ENCODE results near the gene CDADC1. TPM values are rescaled to one million over a fixed set of nuclear protein-coding genes. Genes with fewer than 3 reads are reported as not detected.

Gene CDADC1
- total and polyA plus RNA-seq, 2 of the 13 experiments (the other 11 are each of a cell fraction or from before 2014, with no cell fraction given), result 2.4 to 9.0 TPM

DNA sequence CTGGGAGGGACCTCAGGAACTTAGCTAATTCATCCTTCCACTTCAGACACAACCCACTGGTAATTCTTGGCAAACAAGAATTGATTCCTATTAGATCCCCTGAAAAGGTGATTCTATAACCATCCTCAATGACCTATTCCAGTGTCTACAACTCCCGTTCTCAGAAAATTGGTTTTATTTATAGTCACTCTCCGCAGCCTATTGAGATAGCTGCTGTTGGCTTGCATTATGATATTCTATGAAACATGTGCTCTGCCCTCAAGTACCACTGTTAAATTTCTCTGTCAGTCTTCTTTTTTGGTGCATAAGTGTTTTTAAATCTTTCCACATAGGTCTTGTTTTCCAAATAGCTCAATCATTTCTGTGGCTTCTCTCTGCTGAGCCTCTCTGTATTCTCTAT lies 75.0 kb downstream of the CDADC1 start:
- Histone ChIP-seq H2AFZ (ENCODE audit: low read length) (no peak overlapping the region), H3K4me1 (ENCODE audit: insufficient read depth, low read length) (0 out of 2 replicates have a peak, but pooled peaks cover 7% of the 10 kb centered on the region), H3K9ac (ENCODE audit: insufficient read depth, low read depth, low read length) (no peak overlapping the region), H3K36me3 (replicated peaks in 1 of 2; ENCODE audit: control insufficient read depth in 1 of 2, insufficient read depth in 2 of 2, low read length in 2 of 2) (no peaks in the 10 kb centered on the region), H3K79me2 (ENCODE audit: insufficient read depth, low read length) (no peaks in the 10 kb centered on the region), H3K27me3 (ENCODE audit: control insufficient read depth in 1 of 2, insufficient read depth in 2 of 2, low read length in 2 of 2) (no peaks in the 10 kb centered on the region), H3K4me3 (replicated peaks in 1 of 3; ENCODE audit: insufficient read depth in 1 of 3, low read depth in 2 of 3, low read length in 3 of 3) (no peak overlapping the region), H3K9me3 (ENCODE audit: low read length) (no peaks in the 10 kb centered on the region), H4K20me1 (ENCODE audit: insufficient read depth, low read length) (no peaks in the 10 kb centered on the region), H3K27ac (ENCODE audit: extremely low read length, insufficient read depth, low read length) (no peak overlapping the region), H3K4me2 (ENCODE audit: low read depth, low read length) (no peak overlapping the region)
- no peak for ATAC-seq
- no peak for FAIRE-seq
- 95% methylated on average over 2 of the region's 2 CpGs for WGBS (ENCODE audit: low lambda C conversion rate)
- no TSS peak for BruUV-seq (replicated peaks)
- intact Hi-C loops (cut with micrococcal nuclease; ENCODE audit: unreplicated experiment), result no loop called here
- no peak for DNase-seq (ENCODE audit: low spot score)
- ChIA-PET POLR2A (no interaction called here), CTCF (ENCODE audit: low intra/inter-chr PET ratio, low total read pairs) (no interaction called here)
- in situ Hi-C loops (cut with HindIII; ENCODE audit: extremely low pct_ligation_motif_present, low pct_unique_long_range_greater_than_20kb), result no loop called here
- TF ChIP-seq ZNF430 (CRISPR knock-in tag; IDR thresholded peaks at IDR 0.05) (no peak), KDM6A (CRISPR knock-in tag; IDR thresholded peaks at IDR 0.05; ENCODE audit: low read depth) (no peak), ZNF891 (CRISPR knock-in tag; IDR thresholded peaks at IDR 0.05) (no peak), MEIS2 (CRISPR knock-in tag; IDR thresholded peaks at IDR 0.05) (no peak)

GRCh38 chr13:49323344-49323743 lies 75.6 kb downstream of the CDADC1 start:
- intact Hi-C loops (cut with micrococcal nuclease; ENCODE audit: unreplicated experiment), result no loop called here
- Histone ChIP-seq H3K4me2 (ENCODE audit: low read depth, low read length) (no peak overlapping the region), H3K27ac (ENCODE audit: extremely low read length, insufficient read depth, low read length) (no peak overlapping the region), H3K4me1 (ENCODE audit: insufficient read depth, low read length) (0 out of 2 replicates have a peak, but pooled peaks cover 7% of the 10 kb centered on the region), H3K9me3 (ENCODE audit: low read length) (no peaks in the 10 kb centered on the region), H3K4me3 (replicated peaks in 1 of 3; ENCODE audit: insufficient read depth in 1 of 3, low read depth in 2 of 3, low read length in 3 of 3) (no peak overlapping the region), H3K79me2 (ENCODE audit: insufficient read depth, low read length) (no peaks in the 10 kb centered on the region), H2AFZ (ENCODE audit: low read length) (no peak overlapping the region), H3K9ac (ENCODE audit: insufficient read depth, low read depth, low read length) (no peak overlapping the region), H3K36me3 (replicated peaks in 1 of 2; ENCODE audit: control insufficient read depth in 1 of 2, insufficient read depth in 2 of 2, low read length in 2 of 2) (no peaks in the 10 kb centered on the region), H3K27me3 (ENCODE audit: control insufficient read depth in 1 of 2, insufficient read depth in 2 of 2, low read length in 2 of 2) (no peaks in the 10 kb centered on the region), H4K20me1 (ENCODE audit: insufficient read depth, low read length) (no peaks in the 10 kb centered on the region)
- ChIA-PET POLR2A (no interaction called here), CTCF (ENCODE audit: low intra/inter-chr PET ratio, low total read pairs) (no interaction called here)
- no TSS peak for BruUV-seq (replicated peaks)
- no peak for ATAC-seq
- in situ Hi-C loops (cut with HindIII; ENCODE audit: extremely low pct_ligation_motif_present, low pct_unique_long_range_greater_than_20kb), result no loop called here
- WGBS (ENCODE audit: low lambda C conversion rate), result 91% methylated on average over 7 of the region's 7 CpGs
- FAIRE-seq, result no peak
- DNase-seq (ENCODE audit: low spot score), result no peak
- TF ChIP-seq ZSCAN12 (CRISPR knock-in tag; IDR thresholded peaks at IDR 0.05) (no peak), ZNF329 (CRISPR knock-in tag; IDR thresholded peaks at IDR 0.05; ENCODE audit: low read depth) (no peak), HNRNPUL1 (IDR thresholded peaks at IDR 0.05; ENCODE audit: low read depth, low read length) (no peak), ZBTB42 (CRISPR knock-in tag; IDR thresholded peaks at IDR 0.05) (no peak), ZNF569 (CRISPR knock-in tag; IDR thresholded peaks at IDR 0.05; ENCODE audit: borderline replicate concordance) (no peak)
- TF ChIP-seq, protein P1, sequence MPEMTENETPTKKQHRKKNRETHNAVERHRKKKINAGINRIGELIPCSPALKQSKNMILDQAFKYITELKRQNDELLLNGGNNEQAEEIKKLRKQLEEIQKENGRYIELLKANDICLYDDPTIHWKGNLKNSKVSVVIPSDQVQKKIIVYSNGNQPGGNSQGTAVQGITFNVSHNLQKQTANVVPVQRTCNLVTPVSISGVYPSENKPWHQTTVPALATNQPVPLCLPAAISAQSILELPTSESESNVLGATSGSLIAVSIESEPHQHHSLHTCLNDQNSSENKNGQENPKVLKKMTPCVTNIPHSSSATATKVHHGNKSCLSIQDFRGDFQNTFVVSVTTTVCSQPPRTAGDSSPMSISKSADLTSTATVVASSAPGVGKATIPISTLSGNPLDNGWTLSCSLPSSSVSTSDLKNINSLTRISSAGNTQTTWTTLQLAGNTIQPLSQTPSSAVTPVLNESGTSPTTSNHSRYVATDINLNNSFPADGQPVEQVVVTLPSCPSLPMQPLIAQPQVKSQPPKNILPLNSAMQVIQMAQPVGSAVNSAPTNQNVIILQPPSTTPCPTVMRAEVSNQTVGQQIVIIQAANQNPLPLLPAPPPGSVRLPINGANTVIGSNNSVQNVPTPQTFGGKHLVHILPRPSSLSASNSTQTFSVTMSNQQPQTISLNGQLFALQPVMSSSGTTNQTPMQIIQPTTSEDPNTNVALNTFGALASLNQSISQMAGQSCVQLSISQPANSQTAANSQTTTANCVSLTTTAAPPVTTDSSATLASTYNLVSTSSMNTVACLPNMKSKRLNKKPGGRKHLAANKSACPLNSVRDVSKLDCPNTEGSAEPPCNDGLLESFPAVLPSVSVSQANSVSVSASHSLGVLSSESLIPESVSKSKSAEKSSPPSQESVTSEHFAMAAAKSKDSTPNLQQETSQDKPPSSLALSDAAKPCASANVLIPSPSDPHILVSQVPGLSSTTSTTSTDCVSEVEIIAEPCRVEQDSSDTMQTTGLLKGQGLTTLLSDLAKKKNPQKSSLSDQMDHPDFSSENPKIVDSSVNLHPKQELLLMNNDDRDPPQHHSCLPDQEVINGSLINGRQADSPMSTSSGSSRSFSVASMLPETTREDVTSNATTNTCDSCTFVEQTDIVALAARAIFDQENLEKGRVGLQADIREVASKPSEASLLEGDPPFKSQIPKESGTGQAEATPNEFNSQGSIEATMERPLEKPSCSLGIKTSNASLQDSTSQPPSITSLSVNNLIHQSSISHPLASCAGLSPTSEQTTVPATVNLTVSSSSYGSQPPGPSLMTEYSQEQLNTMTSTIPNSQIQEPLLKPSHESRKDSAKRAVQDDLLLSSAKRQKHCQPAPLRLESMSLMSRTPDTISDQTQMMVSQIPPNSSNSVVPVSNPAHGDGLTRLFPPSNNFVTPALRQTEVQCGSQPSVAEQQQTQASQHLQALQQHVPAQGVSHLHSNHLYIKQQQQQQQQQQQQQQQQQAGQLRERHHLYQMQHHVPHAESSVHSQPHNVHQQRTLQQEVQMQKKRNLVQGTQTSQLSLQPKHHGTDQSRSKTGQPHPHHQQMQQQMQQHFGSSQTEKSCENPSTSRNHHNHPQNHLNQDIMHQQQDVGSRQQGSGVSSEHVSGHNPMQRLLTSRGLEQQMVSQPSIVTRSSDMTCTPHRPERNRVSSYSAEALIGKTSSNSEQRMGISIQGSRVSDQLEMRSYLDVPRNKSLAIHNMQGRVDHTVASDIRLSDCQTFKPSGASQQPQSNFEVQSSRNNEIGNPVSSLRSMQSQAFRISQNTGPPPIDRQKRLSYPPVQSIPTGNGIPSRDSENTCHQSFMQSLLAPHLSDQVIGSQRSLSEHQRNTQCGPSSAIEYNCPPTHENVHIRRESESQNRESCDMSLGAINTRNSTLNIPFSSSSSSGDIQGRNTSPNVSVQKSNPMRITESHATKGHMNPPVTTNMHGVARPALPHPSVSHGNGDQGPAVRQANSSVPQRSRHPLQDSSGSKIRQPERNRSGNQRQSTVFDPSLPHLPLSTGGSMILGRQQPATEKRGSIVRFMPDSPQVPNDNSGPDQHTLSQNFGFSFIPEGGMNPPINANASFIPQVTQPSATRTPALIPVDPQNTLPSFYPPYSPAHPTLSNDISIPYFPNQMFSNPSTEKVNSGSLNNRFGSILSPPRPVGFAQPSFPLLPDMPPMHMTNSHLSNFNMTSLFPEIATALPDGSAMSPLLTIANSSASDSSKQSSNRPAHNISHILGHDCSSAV (CRISPR knock-in tag; IDR thresholded peaks at IDR 0.05; ENCODE audit: borderline replicate concordance), result no peak

All from HepG2 (cell line).